ENCODE data around the gene NMBR. TPM values are rescaled to one million over a fixed set of nuclear protein-coding genes. Genes with fewer than 3 reads are reported as not detected.
A peak's percentile ranks its signal among the peaks of the same experiment; 100 is the strongest.
"Not testable (repeated sequence)": the region's sequence is repeated elsewhere in the genome, so short reads cannot be mapped to it uniquely, and the experiment has no call there.

Gene NMBR
- total RNA-seq, 1 donor from 2014 or later, result not detected

DNA sequence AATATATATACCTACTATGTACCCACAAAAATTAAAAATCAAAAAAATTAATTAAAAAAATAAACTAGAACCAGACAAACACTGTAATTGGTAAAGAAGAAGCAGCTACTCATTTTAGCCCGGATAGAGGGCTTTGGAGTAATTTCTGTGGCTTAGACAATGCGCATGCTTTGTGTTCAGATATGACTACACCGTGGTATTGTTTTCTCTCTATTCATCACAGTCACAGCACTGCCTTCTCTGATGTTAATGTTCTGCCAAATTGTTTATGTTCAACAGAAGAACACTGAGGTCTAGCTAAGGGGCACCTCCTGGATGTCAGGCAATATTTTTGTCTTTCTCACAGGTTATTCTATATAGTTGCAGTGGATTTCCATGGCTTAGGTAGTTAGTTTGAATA, 91.7 kb downstream of the NMBR start:
- ATAC-seq, result no peak

GRCh38 chr6:142051404-142051803, 95.5 kb downstream of the NMBR start:
- no peak for ATAC-seq

DNA sequence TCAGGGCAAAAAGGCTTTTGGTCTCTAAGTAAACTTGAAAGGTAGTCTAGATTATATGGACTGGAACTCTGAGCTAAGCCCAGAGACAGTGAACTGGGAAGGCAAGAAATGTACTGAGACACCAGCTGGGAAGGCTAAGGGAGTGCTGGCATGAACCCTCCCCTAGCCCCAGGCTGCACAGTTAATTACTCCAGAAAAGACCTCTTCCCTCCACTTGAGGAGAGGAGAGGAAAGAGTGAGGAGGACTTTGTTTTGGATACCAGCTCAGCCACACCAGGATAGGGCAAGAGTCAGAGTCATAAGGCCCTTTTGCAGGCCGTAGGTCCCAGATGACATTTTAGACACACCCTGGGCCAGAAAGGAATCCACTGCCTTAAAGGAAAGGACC, 98.3 kb downstream of the NMBR start:
- no peak for ATAC-seq

- no peak for ATAC-seq
Measured at GRCh38 chr6:142047934-142048592, 98.9 kb downstream of the NMBR start.

DNA sequence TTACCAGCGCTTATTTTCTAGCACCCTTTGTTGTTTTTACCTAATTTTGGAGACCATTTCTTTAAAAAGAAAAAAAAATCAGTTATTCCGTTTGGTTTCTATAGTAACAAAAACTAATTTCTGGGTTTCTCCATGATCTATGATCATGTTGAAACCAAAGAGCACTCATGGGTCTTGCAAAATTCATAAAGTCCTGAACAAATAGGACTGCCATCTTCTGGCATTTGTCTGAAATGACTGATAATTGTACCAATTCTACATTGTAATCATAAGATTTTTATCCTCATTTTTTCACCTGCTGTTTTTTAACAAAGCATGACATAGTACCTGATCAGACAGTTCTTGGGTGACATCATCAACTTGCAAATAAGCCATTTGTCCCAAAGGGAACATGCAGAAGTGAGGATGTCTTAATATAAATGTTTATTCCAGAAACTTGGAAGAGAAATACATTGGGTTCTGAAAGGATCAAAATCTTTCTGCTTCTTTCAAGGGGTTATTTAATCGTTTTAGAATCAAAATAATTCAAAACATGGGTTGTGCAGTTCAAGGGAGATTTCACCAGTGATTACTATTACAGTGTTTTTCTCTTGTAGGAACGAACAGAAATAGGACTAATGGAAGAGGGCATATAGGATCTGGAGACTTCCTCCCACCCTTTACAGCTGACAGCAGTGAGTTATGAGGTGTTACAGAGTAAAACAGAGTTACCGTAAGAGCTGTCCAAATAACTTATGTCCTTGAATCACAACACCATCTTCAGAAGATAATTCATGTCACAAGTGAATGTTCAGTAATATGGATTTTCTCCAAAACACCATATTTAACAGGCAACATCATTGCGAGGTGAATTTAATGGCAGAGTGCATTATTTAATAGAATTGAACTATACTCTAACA, 101.3 kb downstream of the NMBR start:
- ATAC-seq, result no peak

GRCh38 chr6:142035890-142036289, 111.0 kb downstream of the NMBR start:
- no peak for ATAC-seq

DNA sequence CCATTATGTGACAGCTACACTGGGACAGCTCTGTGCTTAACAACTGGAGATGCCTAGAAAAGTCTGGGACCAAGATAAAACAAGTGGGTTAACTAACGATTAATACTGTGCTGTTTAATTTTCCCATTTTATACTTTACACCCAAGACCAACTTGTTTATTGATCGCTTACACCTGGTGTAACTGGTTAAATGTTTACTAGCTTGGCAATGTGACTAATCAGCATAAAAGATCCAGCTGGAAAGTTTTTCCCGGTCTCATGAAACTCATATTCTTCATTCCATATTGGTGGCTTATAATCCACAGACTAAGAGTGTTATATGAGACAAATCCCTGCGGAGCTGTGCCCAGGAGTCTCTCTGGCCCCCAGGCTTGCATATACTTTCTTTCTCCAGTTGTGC, 115.9 kb downstream of the NMBR start:
- ATAC-seq, result no peak

DNA sequence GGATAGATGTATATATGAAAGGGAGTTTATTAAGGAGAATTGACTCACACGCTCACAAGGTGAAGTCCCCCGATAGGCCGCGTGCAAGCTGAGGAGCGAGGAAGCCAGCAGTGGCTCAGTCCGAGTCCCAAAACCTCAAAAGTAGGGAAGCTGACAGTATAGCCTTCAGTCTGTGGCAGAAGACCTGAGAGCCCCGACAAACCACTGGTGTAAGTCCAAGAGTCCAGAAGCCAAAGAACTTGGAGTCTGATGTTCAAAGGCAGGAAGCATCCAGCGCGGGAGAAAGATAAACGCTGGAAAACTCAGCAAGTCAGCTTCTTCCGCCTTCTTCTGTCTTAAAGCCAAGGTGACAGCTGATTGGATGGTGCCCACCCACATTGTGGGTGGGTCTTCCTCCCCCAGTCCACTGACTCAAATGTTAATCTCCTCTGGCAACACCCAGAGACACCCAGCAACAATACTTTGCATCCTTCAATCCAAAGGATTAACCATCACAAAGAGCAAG, 116.8 kb downstream of the NMBR start:
- ATAC-seq, result no peak

DNA sequence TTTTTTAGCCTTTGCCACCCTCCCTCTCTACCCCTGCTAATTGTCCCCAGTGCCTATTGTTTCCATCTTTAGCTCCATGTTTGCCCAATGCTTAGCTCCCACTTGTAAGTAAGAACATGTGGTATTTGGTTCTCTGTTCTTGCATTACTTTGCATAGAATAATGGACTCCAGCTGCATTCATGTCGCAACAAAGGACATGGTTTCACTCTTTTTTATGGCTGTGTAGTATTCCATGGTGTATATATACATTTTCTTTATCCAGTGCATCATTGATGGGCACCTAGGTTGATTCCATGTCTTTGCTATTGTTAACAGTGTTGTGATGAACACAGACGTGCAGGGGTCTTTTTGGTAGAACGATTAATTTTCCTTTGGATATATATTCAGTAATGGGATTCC, 118.4 kb downstream of the NMBR start:
- no peak for ATAC-seq

GRCh38 chr6:142027804-142028203, 119.1 kb downstream of the NMBR start:
- not testable (repeated sequence) for ATAC-seq

- ATAC-seq, result no peak
Measured at GRCh38 chr6:142027074-142027473, 119.8 kb downstream of the NMBR start.

DNA sequence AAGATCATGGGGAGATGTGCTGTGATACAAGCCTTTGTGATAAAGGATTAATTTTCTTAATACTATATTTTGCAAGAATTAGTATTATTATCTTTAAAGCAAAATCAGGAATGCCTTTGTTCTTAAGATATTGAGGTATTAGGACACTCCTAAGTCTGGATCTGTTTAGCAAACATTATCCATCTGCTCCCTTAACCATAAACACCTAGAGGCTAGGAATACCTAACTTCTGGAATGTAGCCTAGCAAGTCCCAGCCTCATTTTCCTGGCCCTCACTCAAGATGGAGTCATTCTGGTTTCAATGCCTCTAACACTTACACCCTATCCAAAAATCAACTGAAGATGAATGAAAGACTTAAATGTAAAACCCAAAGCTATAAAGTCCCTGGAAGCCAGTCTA, 120.5 kb downstream of the NMBR start:
- peak; percentile 36 for ATAC-seq

Other genes starting within 250 kb of the NMBR start
- gene GJE1, start 14.2 kb downstream of the NMBR start, total RNA-seq, result not detected
- gene VTA1, start 141 bp upstream of the NMBR start, total RNA-seq, result 36.4 TPM
- 14.2 TPM for gene ADGRG6, start 154.9 kb upstream of the NMBR start, total RNA-seq